Prostate gland (tissue), 2 donors: ENCODE results near the gene CENPH.

ENCODE experiments used
- POLR2AphosphoS5 ChIP-seq: sonication (generic); formaldehyde crosslinking; IDR thresholded peaks from one replicate; pipeline ENCODE4 v1.6.1; 2017; ENCODE audit warnings: antibody characterized with exemption
- TF ChIP-seq, protein P1 (sequence below), 4 experiments: fragments of 200-600 bp in 2 of 4; fragments of 450-650 bp in 2 of 4; sonication (generic) in 2 of 4; IDR thresholded peaks; 1 replicate in 3 of 4; 2 replicates in 1 of 4; pipeline ENCODE4 v1.5.1; 2016 to 2019; ENCODE audit warnings: antibody characterized with exemption in 4 of 4, mild to moderate bottlenecking in 2 of 4, moderate library complexity in 2 of 4

DNA sequence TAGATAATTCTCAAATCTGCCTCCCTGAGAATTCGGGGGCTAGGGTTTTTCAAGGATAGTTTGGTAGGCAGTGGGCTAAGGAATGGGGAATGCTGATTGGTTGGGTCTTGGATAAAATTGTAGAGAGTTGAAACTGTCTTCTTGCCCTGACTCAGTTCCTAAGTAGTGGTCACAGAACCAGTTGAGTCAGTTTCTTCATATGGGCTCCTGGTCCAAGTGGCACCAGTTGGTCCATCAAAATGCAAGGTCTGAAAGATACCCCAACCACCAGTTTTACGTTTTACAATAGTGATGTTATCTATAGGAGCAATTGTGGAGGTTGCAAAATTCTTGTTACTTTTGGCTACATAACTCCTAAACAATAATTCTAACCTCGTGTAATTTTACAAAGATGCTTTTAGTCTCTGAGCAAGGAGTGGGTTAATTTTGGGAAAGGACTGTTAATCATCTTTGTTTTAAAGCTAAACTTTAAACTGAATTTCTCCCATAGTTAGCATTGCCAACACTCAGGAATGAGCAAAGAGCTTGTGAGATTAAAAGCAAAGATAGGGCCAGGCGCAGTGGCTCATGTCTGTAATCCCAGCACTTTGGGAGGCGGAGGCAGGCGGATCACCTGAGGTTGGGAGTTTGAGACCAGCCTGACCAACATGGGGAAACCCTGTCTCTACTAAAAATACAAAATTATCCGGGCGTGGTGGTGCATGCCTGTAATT lies 53.0 kb downstream of the CENPH start:
- TF ChIP-seq, protein P1, sequence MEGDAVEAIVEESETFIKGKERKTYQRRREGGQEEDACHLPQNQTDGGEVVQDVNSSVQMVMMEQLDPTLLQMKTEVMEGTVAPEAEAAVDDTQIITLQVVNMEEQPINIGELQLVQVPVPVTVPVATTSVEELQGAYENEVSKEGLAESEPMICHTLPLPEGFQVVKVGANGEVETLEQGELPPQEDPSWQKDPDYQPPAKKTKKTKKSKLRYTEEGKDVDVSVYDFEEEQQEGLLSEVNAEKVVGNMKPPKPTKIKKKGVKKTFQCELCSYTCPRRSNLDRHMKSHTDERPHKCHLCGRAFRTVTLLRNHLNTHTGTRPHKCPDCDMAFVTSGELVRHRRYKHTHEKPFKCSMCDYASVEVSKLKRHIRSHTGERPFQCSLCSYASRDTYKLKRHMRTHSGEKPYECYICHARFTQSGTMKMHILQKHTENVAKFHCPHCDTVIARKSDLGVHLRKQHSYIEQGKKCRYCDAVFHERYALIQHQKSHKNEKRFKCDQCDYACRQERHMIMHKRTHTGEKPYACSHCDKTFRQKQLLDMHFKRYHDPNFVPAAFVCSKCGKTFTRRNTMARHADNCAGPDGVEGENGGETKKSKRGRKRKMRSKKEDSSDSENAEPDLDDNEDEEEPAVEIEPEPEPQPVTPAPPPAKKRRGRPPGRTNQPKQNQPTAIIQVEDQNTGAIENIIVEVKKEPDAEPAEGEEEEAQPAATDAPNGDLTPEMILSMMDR (IDR thresholded peaks at IDR 0.05), result no peak
- no peak for TF ChIP-seq POLR2AphosphoS5
